Liver (tissue), 9 donors: Measurements from ENCODE around the gene NFAT5. TPM values are rescaled to one million over a fixed set of nuclear protein-coding genes. Genes with fewer than 3 reads are reported as not detected.
A peak's percentile ranks its signal among the peaks of the same experiment; 100 is the strongest.
"Not testable (repeated sequence)": the region's sequence is repeated elsewhere in the genome, so short reads cannot be mapped to it uniquely, and the experiment has no call there.

Experiments used
- DNase-seq: peaks from one replicate; pipeline ENCODE4 v3.0.0-alpha.2; 2017; ENCODE audit warnings: low spot score
- H3K27ac ChIP-seq, 2 donors: one replicate each; pipeline ENCODE4 v1.7.0; 2013; ENCODE audit warnings: inconsistent platforms in 2 of 2, low read length in 2 of 2, control low read depth in 1 of 2, low read depth in 1 of 2, mild to moderate bottlenecking in 1 of 2
- H3K27me3 ChIP-seq, 4 donors: one replicate each; pipeline versions ENCODE4 v1.6.1 to v1.7.0; 2013; ENCODE audit warnings: low read length in 3 of 4, inconsistent platforms in 1 of 4, mild to moderate bottlenecking in 1 of 4, moderate library complexity in 1 of 4; ENCODE audit not compliant: control insufficient read depth in 4 of 4, insufficient read depth in 4 of 4
- H3K36me3 ChIP-seq, 4 donors: one replicate each; pipeline versions ENCODE4 v1.6.1 to v1.7.0; 2013; ENCODE audit warnings: low read length in 3 of 4, mild to moderate bottlenecking in 3 of 4, low read depth in 1 of 4, moderate library complexity in 1 of 4; ENCODE audit not compliant: control insufficient read depth in 4 of 4, insufficient read depth in 3 of 4
- H3K4me1 ChIP-seq, 4 donors: one replicate each; pipeline versions ENCODE4 v1.6.1 to v1.7.0; 2013; ENCODE audit warnings: low read length in 3 of 4, mild to moderate bottlenecking in 3 of 4, moderate library complexity in 1 of 4; ENCODE audit not compliant: control insufficient read depth in 4 of 4, insufficient read depth in 4 of 4
- H3K4me3 ChIP-seq, 3 donors: one replicate each; pipeline versions ENCODE4 v1.6.1 to v1.7.0; 2013; ENCODE audit warnings: low read length in 3 of 3, control low read depth in 1 of 3, low read depth in 1 of 3, mild to moderate bottlenecking in 1 of 3
- H3K9ac ChIP-seq, 2 donors: one replicate each; pipeline ENCODE4 v1.7.0; 2013; ENCODE audit warnings: low read length in 2 of 2, mild to moderate bottlenecking in 2 of 2, moderate library complexity in 2 of 2, control low read depth in 1 of 2, low read depth in 1 of 2
- H3K9me3 ChIP-seq, 4 donors: one replicate each; pipeline versions ENCODE4 v1.6.1 to v1.7.0; 2013; ENCODE audit warnings: low read length in 3 of 4; ENCODE audit not compliant: control insufficient read depth in 4 of 4
- FOXA2 ChIP-seq: IDR thresholded peaks from 2 replicates; pipeline ENCODE4 v1.6.1; 2016; ENCODE audit warnings: antibody characterized with exemption
- GABPA ChIP-seq, 2 donors: IDR thresholded peaks in 1 of 2; conservative IDR thresholded peaks in 1 of 2; 2 replicates each; pipeline ENCODE4 v1.6.1; 2016; ENCODE audit warnings: antibody characterized with exemption in 2 of 2, mild to moderate bottlenecking in 1 of 2, moderate library complexity in 1 of 2
- HNF4A ChIP-seq, 2 donors: conservative IDR thresholded peaks; 2 replicates each; pipeline ENCODE4 v1.6.1; 2016; ENCODE audit warnings: antibody characterized with exemption in 2 of 2, mild to moderate bottlenecking in 2 of 2
- JUND ChIP-seq, 2 donors: IDR thresholded peaks; 2 replicates each; pipeline ENCODE4 v1.6.1; 2016; ENCODE audit warnings: antibody characterized with exemption in 2 of 2
- NR2F2 ChIP-seq: IDR thresholded peaks from 2 replicates; pipeline ENCODE4 v1.6.1; 2016; ENCODE audit warnings: antibody characterized with exemption
- RAD21 ChIP-seq, 2 donors: IDR thresholded peaks; 2 replicates each; pipeline ENCODE4 v1.6.1; 2016; ENCODE audit warnings: antibody characterized with exemption in 2 of 2, mild to moderate bottlenecking in 2 of 2
- RXRA ChIP-seq, 2 donors: IDR thresholded peaks; 2 replicates each; pipeline ENCODE4 v1.6.1; 2017 to 2018; ENCODE audit warnings: antibody characterized with exemption in 2 of 2, mild to moderate bottlenecking in 1 of 2
- SP1 ChIP-seq: IDR thresholded peaks from 2 replicates; pipeline ENCODE4 v1.6.1; 2018; ENCODE audit warnings: antibody characterized with exemption, mild to moderate bottlenecking
- YY1 ChIP-seq: IDR thresholded peaks from 2 replicates; pipeline ENCODE4 v1.6.1; 2016; ENCODE audit warnings: antibody characterized with exemption, mild to moderate bottlenecking
- WGBS: extraction: QIAGEN DNeasy Blood & Tissue Kit; methylation state at CpG from one replicate; pipeline ENCODE4 v1.1.7; 2013; 5-methylcytosine and 5-hydroxymethylcytosine counted together
- polyA plus RNA-seq, 2 donors: library from polyadenylated mRNA; stranded (reverse) in 1 of 2; unstranded in 1 of 2; fragments of 200-250 nt in 1 of 2; fragments of >200 nt in 1 of 2; fragmentation: Nextera tagmentation in 1 of 2; extraction: Ambion mirVana in 1 of 2; gene quantifications; one replicate each; pipeline versions ENCODE4 v1.2.1 to v1.2.3, GENCODE V29; 2013 to 2015
- total RNA-seq, 2 donors: library from RNA; depleted of rRNA; stranded (reverse); fragments of >200 nt; gene quantifications; one replicate each; pipeline ENCODE4 v1.2.3, GENCODE V29; 2014
- TF ChIP-seq, protein P1 (sequence below): IDR thresholded peaks from 2 replicates; pipeline ENCODE4 v1.6.1; 2016; ENCODE audit warnings: antibody characterized with exemption
- TF ChIP-seq, protein P2 (sequence below): IDR thresholded peaks from 2 replicates; pipeline ENCODE4 v1.6.1; 2016; ENCODE audit warnings: antibody characterized with exemption, mild to moderate bottlenecking
- TF ChIP-seq, protein P3 (sequence below): IDR thresholded peaks from 2 replicates; pipeline ENCODE4 v1.6.1; 2016; ENCODE audit warnings: antibody characterized with exemption
- donor health status: healthy.
- donor health status: healthy.
- donor health status: healthy.
- donor health status: healthy.
- donor health status: healthy.

NFAT5 gene
- total and polyA plus RNA-seq, 4 donors: 1.5 to 21.0 (median 11.2) TPM

DNA sequence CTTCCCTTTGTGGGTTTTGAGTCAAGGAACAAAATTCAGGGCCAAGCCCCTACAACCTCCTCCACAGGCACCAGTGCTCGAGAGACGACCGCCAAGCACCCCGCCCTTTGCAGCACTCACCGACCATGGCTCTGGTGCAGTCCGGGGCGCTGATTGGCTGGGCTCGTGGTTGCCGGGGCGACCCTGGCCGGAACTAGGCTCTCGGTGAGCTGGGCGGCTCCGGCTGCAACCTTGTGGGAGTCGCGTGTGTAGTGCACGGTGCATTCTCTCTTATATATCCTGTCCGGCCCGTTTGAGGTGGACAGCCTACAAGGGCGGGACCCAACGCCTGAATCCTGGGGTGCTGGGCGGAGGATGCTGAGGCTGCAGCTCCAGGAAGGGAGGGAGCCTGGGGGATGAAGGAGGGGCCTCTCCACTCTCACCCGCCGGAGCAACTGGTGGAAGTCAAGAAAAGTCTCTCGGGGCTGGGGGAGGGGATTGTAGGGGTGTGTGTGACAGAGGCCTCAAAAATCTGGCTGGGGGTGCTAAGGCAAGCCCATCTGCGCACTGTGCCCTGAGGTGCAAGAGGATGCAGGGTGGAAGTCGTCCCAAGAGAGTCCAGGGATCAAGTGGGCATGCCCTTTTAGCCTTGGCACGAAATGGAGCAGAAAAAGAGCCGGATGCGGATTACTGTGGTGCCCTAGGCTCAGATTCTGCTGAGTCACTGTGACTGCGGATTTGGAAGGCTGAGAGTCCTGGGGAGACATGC is 160.7 kb downstream of the NFAT5 start, which contains the start of gene NQO1:
Gene NQO1 (minus strand): TSS at position 248 of the 748 bp plus-strand sequence. CDS start 121 bp downstream, at position 127.
- peak; percentile 78 for DNase-seq

DNA sequence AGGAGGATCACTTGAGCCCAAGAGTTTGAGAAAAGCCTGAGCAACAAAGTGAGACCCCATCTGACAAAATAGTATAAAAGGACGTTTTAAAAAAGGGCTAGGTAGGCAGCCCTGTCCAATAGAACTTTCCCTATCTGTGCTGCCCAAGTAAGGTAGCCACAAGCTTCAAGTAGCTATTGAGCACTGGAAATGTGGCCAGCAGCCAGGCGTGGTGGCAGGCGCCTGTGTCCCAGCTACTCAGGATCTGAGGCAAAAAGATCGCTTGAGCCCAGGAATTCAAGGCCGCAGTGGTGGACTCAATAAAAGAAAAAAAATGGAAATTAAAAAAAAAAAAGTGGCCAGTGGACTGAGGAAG is 162.1 kb downstream of the NFAT5 start:
- TF ChIP-seq YY1: no peak
- TF ChIP-seq, protein P1, sequence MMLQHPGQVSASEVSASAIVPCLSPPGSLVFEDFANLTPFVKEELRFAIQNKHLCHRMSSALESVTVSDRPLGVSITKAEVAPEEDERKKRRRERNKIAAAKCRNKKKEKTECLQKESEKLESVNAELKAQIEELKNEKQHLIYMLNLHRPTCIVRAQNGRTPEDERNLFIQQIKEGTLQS: no peak
- no peak for TF ChIP-seq SP1
- TF ChIP-seq JUND (IDR thresholded peaks at IDR 0.05): no peak
- no peak for TF ChIP-seq HNF4A (conservative IDR thresholded peaks at IDR 0.05)
- TF ChIP-seq NR2F2: no peak
- TF ChIP-seq, protein P2, sequence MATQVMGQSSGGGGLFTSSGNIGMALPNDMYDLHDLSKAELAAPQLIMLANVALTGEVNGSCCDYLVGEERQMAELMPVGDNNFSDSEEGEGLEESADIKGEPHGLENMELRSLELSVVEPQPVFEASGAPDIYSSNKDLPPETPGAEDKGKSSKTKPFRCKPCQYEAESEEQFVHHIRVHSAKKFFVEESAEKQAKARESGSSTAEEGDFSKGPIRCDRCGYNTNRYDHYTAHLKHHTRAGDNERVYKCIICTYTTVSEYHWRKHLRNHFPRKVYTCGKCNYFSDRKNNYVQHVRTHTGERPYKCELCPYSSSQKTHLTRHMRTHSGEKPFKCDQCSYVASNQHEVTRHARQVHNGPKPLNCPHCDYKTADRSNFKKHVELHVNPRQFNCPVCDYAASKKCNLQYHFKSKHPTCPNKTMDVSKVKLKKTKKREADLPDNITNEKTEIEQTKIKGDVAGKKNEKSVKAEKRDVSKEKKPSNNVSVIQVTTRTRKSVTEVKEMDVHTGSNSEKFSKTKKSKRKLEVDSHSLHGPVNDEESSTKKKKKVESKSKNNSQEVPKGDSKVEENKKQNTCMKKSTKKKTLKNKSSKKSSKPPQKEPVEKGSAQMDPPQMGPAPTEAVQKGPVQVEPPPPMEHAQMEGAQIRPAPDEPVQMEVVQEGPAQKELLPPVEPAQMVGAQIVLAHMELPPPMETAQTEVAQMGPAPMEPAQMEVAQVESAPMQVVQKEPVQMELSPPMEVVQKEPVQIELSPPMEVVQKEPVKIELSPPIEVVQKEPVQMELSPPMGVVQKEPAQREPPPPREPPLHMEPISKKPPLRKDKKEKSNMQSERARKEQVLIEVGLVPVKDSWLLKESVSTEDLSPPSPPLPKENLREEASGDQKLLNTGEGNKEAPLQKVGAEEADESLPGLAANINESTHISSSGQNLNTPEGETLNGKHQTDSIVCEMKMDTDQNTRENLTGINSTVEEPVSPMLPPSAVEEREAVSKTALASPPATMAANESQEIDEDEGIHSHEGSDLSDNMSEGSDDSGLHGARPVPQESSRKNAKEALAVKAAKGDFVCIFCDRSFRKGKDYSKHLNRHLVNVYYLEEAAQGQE: no peak
- TF ChIP-seq, protein P3, sequence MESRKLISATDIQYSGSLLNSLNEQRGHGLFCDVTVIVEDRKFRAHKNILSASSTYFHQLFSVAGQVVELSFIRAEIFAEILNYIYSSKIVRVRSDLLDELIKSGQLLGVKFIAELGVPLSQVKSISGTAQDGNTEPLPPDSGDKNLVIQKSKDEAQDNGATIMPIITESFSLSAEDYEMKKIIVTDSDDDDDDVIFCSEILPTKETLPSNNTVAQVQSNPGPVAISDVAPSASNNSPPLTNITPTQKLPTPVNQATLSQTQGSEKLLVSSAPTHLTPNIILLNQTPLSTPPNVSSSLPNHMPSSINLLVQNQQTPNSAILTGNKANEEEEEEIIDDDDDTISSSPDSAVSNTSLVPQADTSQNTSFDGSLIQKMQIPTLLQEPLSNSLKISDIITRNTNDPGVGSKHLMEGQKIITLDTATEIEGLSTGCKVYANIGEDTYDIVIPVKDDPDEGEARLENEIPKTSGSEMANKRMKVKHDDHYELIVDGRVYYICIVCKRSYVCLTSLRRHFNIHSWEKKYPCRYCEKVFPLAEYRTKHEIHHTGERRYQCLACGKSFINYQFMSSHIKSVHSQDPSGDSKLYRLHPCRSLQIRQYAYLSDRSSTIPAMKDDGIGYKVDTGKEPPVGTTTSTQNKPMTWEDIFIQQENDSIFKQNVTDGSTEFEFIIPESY: no peak
- TF ChIP-seq FOXA2: no peak
- TF ChIP-seq GABPA (IDR thresholded peaks at IDR 0.05 in 1 of 2, conservative IDR thresholded peaks at IDR 0.05 in 1 of 2): no peak
- peaks cover 0 to 4% (median 0%) of the 10 kb centered on the region in 4 donors for H3K4me1 ChIP-seq
- H3K4me3 ChIP-seq: no peak overlapping the region
- H3K9me3 ChIP-seq: no peaks in the 10 kb centered on the region
- DNase-seq: no peak
- WGBS: 96% methylated on average over 5 of the region's 5 CpGs
- no peaks in the 10 kb centered on the region for H3K36me3 ChIP-seq
- H3K27me3 ChIP-seq: no peaks in the 10 kb centered on the region
- no peak overlapping the region for H3K27ac ChIP-seq
- H3K9ac ChIP-seq: no peak overlapping the region

More for the DNA sequence above, 160.7 kb downstream of the NFAT5 start, which contains the start of gene NQO1:
- Histone ChIP-seq H3K9ac (peak within 1 kb of the TSS; percentile 24 to 27), H3K36me3 (no peaks in the 10 kb centered on the region), H3K4me3 (peak within 1 kb of the TSS in 2 of 3 donors; percentile 41 to 44), H3K27ac (peak within 1 kb of the TSS in 1 of 2 donors; percentile 35), H3K9me3 (no peaks in the 10 kb centered on the region), H3K27me3 (no peaks in the 10 kb centered on the region), H3K4me1 (peaks cover 0 to 4% (median 0%) of the 10 kb centered on the region in 4 donors)
- 20% methylated on average over 31 of the region's 31 CpGs for WGBS
- TF ChIP-seq RAD21 (IDR thresholded peaks at IDR 0.05) (no peak), RXRA (IDR thresholded peaks at IDR 0.05) (no peak), NR2F2 (peak; percentile 81), GABPA (IDR thresholded peaks at IDR 0.05 in 1 of 2, conservative IDR thresholded peaks at IDR 0.05 in 1 of 2) (no peak)

DNA sequence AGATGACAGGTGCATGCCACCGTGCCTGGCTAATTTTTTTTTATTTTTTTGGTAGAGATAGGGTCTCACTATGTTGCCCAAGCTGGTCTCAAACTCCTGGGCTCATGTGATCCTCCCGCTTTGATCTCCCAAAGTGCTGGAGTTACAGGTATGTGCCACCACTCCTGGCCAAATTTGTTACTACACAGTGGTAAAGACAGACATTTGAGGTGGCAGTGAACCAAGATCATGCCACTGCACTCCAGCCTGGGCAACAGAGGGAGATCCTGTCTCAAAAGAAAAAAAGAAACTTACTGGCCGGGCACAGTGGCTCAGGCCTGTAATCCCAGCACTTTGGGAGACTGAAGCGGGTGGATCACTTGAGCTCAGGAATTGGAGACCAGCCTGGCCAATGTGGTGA is 163.3 kb downstream of the NFAT5 start:
- not testable (repeated sequence) for H3K27me3 ChIP-seq, H3K36me3 ChIP-seq, H3K4me1 ChIP-seq, H3K4me3 ChIP-seq, H3K9me3 ChIP-seq, H3K9ac ChIP-seq, DNase-seq, H3K27ac ChIP-seq
- 85% methylated on average over 4 of the region's 4 CpGs for WGBS

DNA sequence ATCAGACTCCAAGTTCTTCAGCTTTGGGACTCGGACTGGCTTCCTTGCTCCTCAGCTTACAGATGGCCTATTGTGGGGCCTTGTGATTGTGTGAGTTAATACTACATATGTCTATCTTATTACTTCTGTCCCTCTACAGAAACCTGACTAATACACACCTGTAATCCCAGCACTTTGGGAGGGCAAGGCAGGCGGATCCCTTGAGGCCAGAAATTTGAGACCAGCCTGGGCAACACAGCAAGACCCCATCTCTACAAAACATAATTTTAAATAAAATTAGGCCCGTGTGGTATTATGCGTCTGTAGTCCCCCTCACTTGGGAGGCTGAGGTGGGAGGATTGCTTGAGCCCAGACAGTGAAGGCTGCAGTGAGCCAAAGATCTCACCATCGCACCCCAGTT is 165.5 kb downstream of the NFAT5 start:
- not testable (repeated sequence) for H3K4me1 ChIP-seq, DNase-seq, H3K4me3 ChIP-seq, H3K9me3 ChIP-seq, H3K9ac ChIP-seq, H3K27me3 ChIP-seq, H3K36me3 ChIP-seq, H3K27ac ChIP-seq
- WGBS: 78% methylated on average over 5 of the region's 5 CpGs
